PFSK-1 (cell line): ENCODE data around the gene FSTL4.

ENCODE experiments used
- FOXP2 ChIP-seq: optimal IDR thresholded peaks from 2 replicates; pipeline ENCODE3; 2011; ENCODE audit warnings: borderline replicate concordance, control low read depth, inconsistent platforms; ENCODE audit not compliant: insufficient read depth; ENCODE audit errors: extremely low read length, extremely low read depth
- POLR2AphosphoS5 ChIP-seq: IDR thresholded peaks from 2 replicates; pipeline ENCODE4 v1.6.1; 2012; ENCODE audit warnings: low read depth, mild to moderate bottlenecking, control low read depth, low read length, moderate library complexity
- SIN3A ChIP-seq: IDR thresholded peaks from 2 replicates; pipeline ENCODE4 v1.6.1; 2012; ENCODE audit warnings: mild to moderate bottlenecking, low read length, moderate library complexity, borderline replicate concordance; ENCODE audit not compliant: insufficient read depth
- TAF1 ChIP-seq: IDR thresholded peaks from 2 replicates; pipeline ENCODE4 v1.6.1; 2012; ENCODE audit warnings: low read length, control low read depth, borderline replicate concordance; ENCODE audit not compliant: insufficient read depth
- TF ChIP-seq, protein P1 (sequence below), 2 experiments: IDR thresholded peaks; 2 replicates each; pipeline versions ENCODE4 v1.6.1 to v1.8.0; 2011 to 2012; ENCODE audit warnings: low read depth in 2 of 2, low read length in 2 of 2, control low read depth in 1 of 2, inconsistent platforms in 1 of 2, mild to moderate bottlenecking in 1 of 2, moderate library complexity in 1 of 2; ENCODE audit not compliant: insufficient read depth in 1 of 2

FSTL4 gene

DNA sequence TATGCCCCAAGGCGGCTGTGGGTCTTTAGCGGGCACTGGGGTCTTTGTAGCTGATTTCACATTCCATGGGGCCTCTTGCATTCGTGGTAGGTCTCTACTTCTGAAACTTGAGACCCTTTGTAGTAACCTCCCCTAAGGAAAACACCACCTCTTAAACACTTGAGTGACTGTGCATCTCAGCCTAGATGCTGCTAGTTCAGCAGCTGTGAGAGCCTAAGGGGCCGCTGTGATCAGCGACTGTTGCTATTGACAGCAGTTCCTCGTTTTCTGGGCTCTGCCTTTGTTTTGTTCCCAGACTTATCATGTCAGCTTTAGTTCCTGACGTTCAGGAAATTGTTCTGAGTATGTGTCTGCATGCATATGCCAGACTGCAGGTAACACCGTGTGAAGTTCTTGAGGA lies 389.4 kb downstream of the FSTL4 start:
- no peak for TF ChIP-seq TAF1
- TF ChIP-seq, protein P1, sequence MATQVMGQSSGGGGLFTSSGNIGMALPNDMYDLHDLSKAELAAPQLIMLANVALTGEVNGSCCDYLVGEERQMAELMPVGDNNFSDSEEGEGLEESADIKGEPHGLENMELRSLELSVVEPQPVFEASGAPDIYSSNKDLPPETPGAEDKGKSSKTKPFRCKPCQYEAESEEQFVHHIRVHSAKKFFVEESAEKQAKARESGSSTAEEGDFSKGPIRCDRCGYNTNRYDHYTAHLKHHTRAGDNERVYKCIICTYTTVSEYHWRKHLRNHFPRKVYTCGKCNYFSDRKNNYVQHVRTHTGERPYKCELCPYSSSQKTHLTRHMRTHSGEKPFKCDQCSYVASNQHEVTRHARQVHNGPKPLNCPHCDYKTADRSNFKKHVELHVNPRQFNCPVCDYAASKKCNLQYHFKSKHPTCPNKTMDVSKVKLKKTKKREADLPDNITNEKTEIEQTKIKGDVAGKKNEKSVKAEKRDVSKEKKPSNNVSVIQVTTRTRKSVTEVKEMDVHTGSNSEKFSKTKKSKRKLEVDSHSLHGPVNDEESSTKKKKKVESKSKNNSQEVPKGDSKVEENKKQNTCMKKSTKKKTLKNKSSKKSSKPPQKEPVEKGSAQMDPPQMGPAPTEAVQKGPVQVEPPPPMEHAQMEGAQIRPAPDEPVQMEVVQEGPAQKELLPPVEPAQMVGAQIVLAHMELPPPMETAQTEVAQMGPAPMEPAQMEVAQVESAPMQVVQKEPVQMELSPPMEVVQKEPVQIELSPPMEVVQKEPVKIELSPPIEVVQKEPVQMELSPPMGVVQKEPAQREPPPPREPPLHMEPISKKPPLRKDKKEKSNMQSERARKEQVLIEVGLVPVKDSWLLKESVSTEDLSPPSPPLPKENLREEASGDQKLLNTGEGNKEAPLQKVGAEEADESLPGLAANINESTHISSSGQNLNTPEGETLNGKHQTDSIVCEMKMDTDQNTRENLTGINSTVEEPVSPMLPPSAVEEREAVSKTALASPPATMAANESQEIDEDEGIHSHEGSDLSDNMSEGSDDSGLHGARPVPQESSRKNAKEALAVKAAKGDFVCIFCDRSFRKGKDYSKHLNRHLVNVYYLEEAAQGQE (IDR thresholded peaks at IDR 0.05; ENCODE audit: insufficient read depth in 1 of 2, low read depth in 2 of 2, low read length in 2 of 2) = no peak
- TF ChIP-seq POLR2AphosphoS5 = no peak
- TF ChIP-seq SIN3A = no peak
- no peak for TF ChIP-seq FOXP2

DNA sequence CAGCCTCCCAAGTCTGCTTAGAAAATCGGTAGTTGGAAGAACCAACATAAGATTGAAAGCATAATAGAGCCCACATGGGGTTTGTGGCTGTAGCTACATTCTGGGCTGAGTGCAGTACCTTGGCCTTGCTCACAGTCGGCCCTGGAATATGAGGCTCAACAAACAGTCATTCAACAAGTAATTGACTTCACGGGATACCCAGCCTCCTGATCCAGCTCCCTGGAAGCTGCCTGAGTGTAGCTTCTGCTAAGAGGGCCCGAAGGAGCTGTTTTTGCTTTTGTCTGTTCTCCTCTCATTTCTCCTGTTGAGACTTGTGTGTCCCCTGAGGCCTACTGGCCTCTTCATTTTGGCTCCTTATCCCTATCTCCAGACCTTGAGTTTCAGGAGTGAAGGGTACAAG lies 389.8 kb downstream of the FSTL4 start:
- TF ChIP-seq TAF1 (no peak), POLR2AphosphoS5 (no peak), FOXP2 (no peak), SIN3A (no peak)
- TF ChIP-seq, protein P1 (IDR thresholded peaks at IDR 0.05; ENCODE audit: insufficient read depth in 1 of 2, low read depth in 2 of 2, low read length in 2 of 2) = no peak

DNA sequence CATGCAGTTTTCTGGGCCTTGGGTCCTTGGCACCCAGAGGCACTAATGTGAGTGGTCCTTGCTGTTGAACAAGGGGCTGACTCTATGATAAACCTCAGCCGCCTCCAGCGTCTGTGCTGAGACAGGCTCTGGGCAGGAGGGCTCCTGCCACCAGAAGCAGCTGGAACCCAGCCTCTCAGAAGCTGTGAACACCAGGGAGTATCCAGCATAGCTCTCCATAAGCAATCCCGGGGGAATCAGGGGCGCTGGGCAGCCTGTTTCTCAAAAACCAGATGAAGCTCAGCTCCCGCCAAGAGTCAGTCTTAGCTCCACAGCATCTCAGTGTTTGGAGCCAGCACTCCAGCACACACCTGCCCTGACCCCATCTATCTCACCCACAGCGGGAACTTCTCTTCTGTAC lies 390.3 kb downstream of the FSTL4 start:
- TF ChIP-seq POLR2AphosphoS5 (no peak), SIN3A (no peak), TAF1 (no peak), FOXP2 (no peak)
- TF ChIP-seq, protein P1 (IDR thresholded peaks at IDR 0.05; ENCODE audit: insufficient read depth in 1 of 2, low read depth in 2 of 2, low read length in 2 of 2) = no peak

DNA sequence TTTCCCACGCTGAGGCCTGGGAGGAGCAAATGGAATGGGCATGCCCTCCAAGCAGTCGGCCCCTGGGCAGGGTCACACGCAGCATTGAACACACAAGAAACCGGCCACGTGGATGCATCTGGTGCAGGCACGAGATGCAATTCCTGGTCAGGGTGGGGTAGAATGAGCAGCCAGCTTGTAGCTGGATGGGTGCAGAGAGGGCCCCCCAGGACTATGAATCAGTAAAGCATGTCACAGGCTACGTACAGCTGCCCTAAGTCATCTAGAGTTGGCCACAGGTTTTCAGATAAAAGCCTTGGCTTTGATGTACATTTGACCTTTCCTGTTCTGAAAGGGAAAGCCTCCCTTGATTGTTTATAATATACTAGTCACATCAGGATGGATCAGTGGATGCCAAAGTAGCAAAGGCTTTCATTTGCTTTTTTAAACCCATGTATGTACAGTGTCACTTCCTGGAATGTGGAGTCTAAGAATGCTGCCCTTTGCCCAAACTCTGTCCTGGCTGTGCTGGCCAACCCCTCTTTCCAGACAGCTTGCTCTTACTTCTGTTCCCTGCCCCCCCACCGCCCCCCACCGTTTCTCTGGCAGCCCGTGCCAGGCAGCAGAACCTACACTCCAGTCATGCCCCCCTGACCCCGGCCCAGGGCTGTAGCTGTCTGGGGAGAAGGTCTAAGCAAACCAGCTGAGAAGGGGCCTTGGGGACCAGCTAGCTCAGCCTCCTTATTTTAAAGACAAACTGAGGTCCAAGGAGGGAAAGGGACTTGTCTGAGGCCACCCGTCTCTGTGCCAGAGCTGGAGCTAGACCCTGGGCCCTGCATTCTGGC lies 391.3 kb downstream of the FSTL4 start:
- TF ChIP-seq TAF1 (no peak), SIN3A (no peak), POLR2AphosphoS5 (no peak), FOXP2 (no peak)
- TF ChIP-seq, protein P1 (IDR thresholded peaks at IDR 0.05; ENCODE audit: insufficient read depth in 1 of 2, low read depth in 2 of 2, low read length in 2 of 2) = no peak

DNA sequence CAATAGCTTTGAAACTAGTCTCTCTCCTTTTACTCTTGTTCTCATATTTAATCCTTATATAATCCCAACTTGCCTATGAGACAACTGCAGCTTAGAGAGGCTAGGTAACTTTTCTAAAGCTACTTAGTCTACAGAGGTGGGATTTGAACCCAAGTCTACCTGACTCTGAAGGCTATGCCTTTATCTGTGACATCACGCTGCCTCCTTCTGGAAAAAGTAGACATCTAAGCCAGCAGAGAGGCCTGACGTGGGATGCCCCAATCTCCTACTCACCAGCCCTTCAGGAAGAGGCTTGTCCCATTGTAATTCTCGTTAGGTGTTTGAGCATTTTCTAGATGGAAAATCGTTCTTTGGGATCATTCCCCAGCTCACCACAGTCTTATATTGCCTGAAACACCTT lies 393.0 kb downstream of the FSTL4 start:
- no peak for TF ChIP-seq TAF1
- TF ChIP-seq POLR2AphosphoS5 = no peak
- TF ChIP-seq, protein P1 (IDR thresholded peaks at IDR 0.05; ENCODE audit: insufficient read depth in 1 of 2, low read depth in 2 of 2, low read length in 2 of 2) = no peak
- TF ChIP-seq SIN3A = no peak
- no peak for TF ChIP-seq FOXP2
